Subcutaneous abdominal adipose tissue (tissue), 5 donors: ENCODE data around the gene GNMT.

Experiments used
- H3K27ac ChIP-seq: one replicate; pipeline ENCODE4 v1.7.0; 2013; ENCODE audit warnings: low read depth, mild to moderate bottlenecking, inconsistent platforms, low read length, moderate library complexity
- H3K27me3 ChIP-seq, 5 donors: one replicate each; pipeline ENCODE4 v1.7.0; 2013; ENCODE audit warnings: low read length in 5 of 5, inconsistent platforms in 1 of 5; ENCODE audit not compliant: control insufficient read depth in 5 of 5, insufficient read depth in 4 of 5
- H3K36me3 ChIP-seq, 5 donors: one replicate each; pipeline ENCODE4 v1.7.0; 2013; ENCODE audit warnings: low read length in 5 of 5; ENCODE audit not compliant: control insufficient read depth in 5 of 5, insufficient read depth in 5 of 5
- H3K4me1 ChIP-seq, 5 donors: one replicate each; pipeline ENCODE4 v1.7.0; 2013; ENCODE audit warnings: low read length in 5 of 5, mild to moderate bottlenecking in 3 of 5, moderate library complexity in 1 of 5; ENCODE audit not compliant: control insufficient read depth in 5 of 5, insufficient read depth in 5 of 5
- H3K4me3 ChIP-seq, 5 donors: one replicate each; pipeline ENCODE4 v1.7.0; 2013; ENCODE audit warnings: low read length in 5 of 5, low read depth in 1 of 5
- H3K9ac ChIP-seq, 5 donors: one replicate each; pipeline ENCODE4 v1.7.0; 2013; ENCODE audit warnings: low read length in 5 of 5, mild to moderate bottlenecking in 4 of 5, moderate library complexity in 3 of 5
- H3K9me3 ChIP-seq, 5 donors: one replicate each; pipeline ENCODE4 v1.7.0; 2013; ENCODE audit warnings: low read length in 5 of 5; ENCODE audit not compliant: control insufficient read depth in 5 of 5
- donor health status: healthy.
- donor health status: healthy.
- donor health status: healthy.
- donor health status: healthy.
- donor health status: healthy.

The GNMT gene

GRCh38 chr6:43005844-43006243 is 45.3 kb downstream of the GNMT start:
- Histone ChIP-seq H3K27me3 (no peaks in the 10 kb centered on the region), H3K9ac (no peak overlapping the region), H3K4me3 (no peak overlapping the region), H3K4me1 (no peaks in the 10 kb centered on the region), H3K27ac (no peak overlapping the region), H3K9me3 (no peaks in the 10 kb centered on the region), H3K36me3 (peaks cover 0 to 51% (median 47%) of the 10 kb centered on the region in 5 donors)

- no peaks in the 10 kb centered on the region for H3K9me3 ChIP-seq
- peaks cover 0 to 55% (median 51%) of the 10 kb centered on the region in 5 donors for H3K36me3 ChIP-seq
- peak overlapping the region in 1 of 5 donors; percentile 18 for H3K9ac ChIP-seq
These were observed 45.7 kb downstream of the GNMT start for GRCh38 chr6:43006251-43006650.

GRCh38 chr6:43007126-43007525 is 46.6 kb downstream of the GNMT start:
- no peaks in the 10 kb centered on the region for H3K9me3 ChIP-seq
- H3K4me1 ChIP-seq, result no peaks in the 10 kb centered on the region
- H3K27me3 ChIP-seq, result no peaks in the 10 kb centered on the region
- no peak overlapping the region for H3K4me3 ChIP-seq
- no peak overlapping the region for H3K9ac ChIP-seq
- H3K36me3 ChIP-seq, result peaks cover 0 to 63% (median 58%) of the 10 kb centered on the region in 5 donors
- H3K27ac ChIP-seq, result no peak overlapping the region

More at GRCh38 chr6:43006251-43006650, 45.7 kb downstream of the GNMT start:
- no peak overlapping the region for H3K27ac ChIP-seq
- no peaks in the 10 kb centered on the region for H3K4me1 ChIP-seq
- no peaks in the 10 kb centered on the region for H3K27me3 ChIP-seq
- no peak overlapping the region for H3K4me3 ChIP-seq

- Histone ChIP-seq H3K27me3 (no peaks in the 10 kb centered on the region), H3K4me3 (no peak overlapping the region), H3K36me3 (peaks cover 0 to 66% (median 61%) of the 10 kb centered on the region in 5 donors), H3K9ac (no peak overlapping the region), H3K27ac (no peak overlapping the region), H3K9me3 (no peaks in the 10 kb centered on the region), H3K4me1 (peaks cover 7 to 13% (median 12%) of the 10 kb centered on the region in 5 donors)
These were observed 48.6 kb downstream of the GNMT start for GRCh38 chr6:43009124-43009523.

GRCh38 chr6:43011207-43011606 is 50.7 kb downstream of the GNMT start:
- Histone ChIP-seq H3K36me3 (peaks cover 0 to 62% (median 57%) of the 10 kb centered on the region in 5 donors), H3K4me1 (peaks cover 10 to 32% (median 31%) of the 10 kb centered on the region in 5 donors)

GRCh38 chr6:43012364-43012763 is 51.8 kb downstream of the GNMT start:
- Histone ChIP-seq H3K27ac (no peak overlapping the region), H3K4me3 (no peak overlapping the region), H3K36me3 (peaks cover 0 to 54% (median 51%) of the 10 kb centered on the region in 5 donors), H3K27me3 (no peaks in the 10 kb centered on the region), H3K9me3 (no peaks in the 10 kb centered on the region), H3K9ac (peak overlapping the region in 4 of 5 donors; percentile 69 to 86 (median 82)), H3K4me1 (peaks cover 16 to 43% (median 42%) of the 10 kb centered on the region in 5 donors)

More at GRCh38 chr6:43011207-43011606, 50.7 kb downstream of the GNMT start:
- Histone ChIP-seq H3K27ac (no peak overlapping the region), H3K27me3 (no peaks in the 10 kb centered on the region), H3K9ac (no peak overlapping the region), H3K4me3 (no peak overlapping the region), H3K9me3 (no peaks in the 10 kb centered on the region)

GRCh38 chr6:43013097-43013842 is 52.7 kb downstream of the GNMT start:
- Histone ChIP-seq H3K27ac (peak overlapping the region; percentile 65), H3K9ac (peak overlapping the region; percentile 69 to 87 (median 84)), H3K27me3 (no peaks in the 10 kb centered on the region), H3K4me3 (peak overlapping the region; percentile 78 to 96 (median 85)), H3K4me1 (peaks cover 16 to 45% (median 42%) of the 10 kb centered on the region in 5 donors), H3K36me3 (peaks cover 0 to 54% (median 51%) of the 10 kb centered on the region in 5 donors), H3K9me3 (no peaks in the 10 kb centered on the region)
